ENCODE results near the gene OR2C1.

OR2C1 gene

DNA sequence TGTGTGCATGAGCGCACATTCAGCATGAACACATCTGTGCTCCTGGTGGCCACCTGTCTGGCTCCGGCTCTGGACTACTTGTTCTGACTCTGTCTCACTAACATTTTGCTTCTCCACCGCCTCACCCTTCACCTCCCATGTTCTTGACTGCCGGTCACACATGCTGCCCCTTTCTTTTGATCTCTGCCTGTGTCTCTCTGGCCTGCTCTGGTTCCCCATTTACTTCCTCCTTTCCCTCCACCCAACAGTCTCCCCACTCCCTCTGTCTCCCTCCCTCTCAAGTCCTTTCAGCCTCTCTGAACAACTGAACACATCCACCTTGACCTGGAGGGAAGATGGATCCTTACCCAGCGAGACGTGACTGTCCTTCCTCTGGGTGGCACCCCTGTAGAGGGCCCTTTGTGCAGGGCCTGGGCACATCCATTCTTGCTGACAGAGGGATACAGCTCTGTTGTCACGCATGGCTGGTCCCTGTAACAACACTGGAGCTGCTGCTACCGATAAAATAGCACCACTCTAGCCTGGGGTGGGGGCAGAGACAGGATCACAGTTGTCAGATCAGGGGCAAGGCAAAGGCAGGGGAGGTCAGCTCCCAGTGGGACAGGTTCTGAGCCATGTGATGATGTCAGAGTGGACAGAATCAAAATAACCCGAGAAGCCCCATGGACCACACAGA lies 34.1 kb downstream of the OR2C1 start:
- Histone ChIP-seq H3K9me2 (replicated peaks; ENCODE audit: insufficient read depth, low read length) (no peaks in the 10 kb centered on the region), H3K4me3 (ENCODE audit: low read length) (no peak overlapping the region), H3K36me3 (replicated peaks; ENCODE audit: insufficient read depth, low read length) (peaks cover 24% of the 10 kb centered on the region), H2AFZ (ENCODE audit: low read length) (no peak overlapping the region), H3K9ac (ENCODE audit: low read length) (no peak overlapping the region), H3K9me3 (replicated peaks; ENCODE audit: insufficient read depth, low read length) (no peaks in the 10 kb centered on the region; the same call in 1 of the 2 replicates), H3K4me1 (ENCODE audit: low read length) (no peaks in the 10 kb centered on the region), H3K79me2 (ENCODE audit: low read length) (peaks cover 7% of the 10 kb centered on the region; the same call in 1 of the 2 replicates), H3K27me3 (replicated peaks; ENCODE audit: insufficient read depth, low read length) (no peaks in the 10 kb centered on the region), H3K4me2 (ENCODE audit: low read depth, low read length) (no peak overlapping the region), H3F3A (ENCODE audit: insufficient read depth, low read length) (no peaks in the 10 kb centered on the region), H3K27ac (ENCODE audit: low read length) (no peak overlapping the region), H4K20me1 (ENCODE audit: insufficient read depth, low read length) (no peaks in the 10 kb centered on the region)
- no peak for DNase-seq
- TF ChIP-seq, protein P1, sequence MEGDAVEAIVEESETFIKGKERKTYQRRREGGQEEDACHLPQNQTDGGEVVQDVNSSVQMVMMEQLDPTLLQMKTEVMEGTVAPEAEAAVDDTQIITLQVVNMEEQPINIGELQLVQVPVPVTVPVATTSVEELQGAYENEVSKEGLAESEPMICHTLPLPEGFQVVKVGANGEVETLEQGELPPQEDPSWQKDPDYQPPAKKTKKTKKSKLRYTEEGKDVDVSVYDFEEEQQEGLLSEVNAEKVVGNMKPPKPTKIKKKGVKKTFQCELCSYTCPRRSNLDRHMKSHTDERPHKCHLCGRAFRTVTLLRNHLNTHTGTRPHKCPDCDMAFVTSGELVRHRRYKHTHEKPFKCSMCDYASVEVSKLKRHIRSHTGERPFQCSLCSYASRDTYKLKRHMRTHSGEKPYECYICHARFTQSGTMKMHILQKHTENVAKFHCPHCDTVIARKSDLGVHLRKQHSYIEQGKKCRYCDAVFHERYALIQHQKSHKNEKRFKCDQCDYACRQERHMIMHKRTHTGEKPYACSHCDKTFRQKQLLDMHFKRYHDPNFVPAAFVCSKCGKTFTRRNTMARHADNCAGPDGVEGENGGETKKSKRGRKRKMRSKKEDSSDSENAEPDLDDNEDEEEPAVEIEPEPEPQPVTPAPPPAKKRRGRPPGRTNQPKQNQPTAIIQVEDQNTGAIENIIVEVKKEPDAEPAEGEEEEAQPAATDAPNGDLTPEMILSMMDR (IDR thresholded peaks at IDR 0.05; ENCODE audit: low read length) = no peak
- TF ChIP-seq EZH2phosphoT487 (IDR thresholded peaks at IDR 0.05; ENCODE audit: low read length) (no peak), EZH2 (optimal IDR thresholded peaks at IDR 0.05; ENCODE audit: low read depth, low read length) (no peak)

DNA sequence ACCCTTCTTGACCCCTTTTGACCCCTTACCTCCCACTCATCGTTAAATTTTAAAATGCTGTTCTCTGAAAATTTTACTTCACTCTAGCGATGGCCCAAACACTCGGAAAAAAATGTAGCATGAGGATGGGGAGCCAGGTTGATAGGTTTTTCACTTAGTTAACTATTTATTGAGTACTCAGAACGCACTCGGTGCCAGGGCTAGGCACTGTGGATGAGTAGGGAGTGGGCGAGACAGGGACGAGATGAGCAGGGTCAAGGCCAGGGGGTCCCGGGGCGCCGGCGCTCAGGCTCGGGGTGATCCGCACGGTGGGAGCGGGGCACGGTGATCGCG lies 44.7 kb downstream of the OR2C1 start:
- no peaks in the 10 kb centered on the region for H3K9me2 ChIP-seq (replicated peaks; ENCODE audit: insufficient read depth, low read length)
- H3K4me1 ChIP-seq (ENCODE audit: low read length) = peaks cover 6% of the 10 kb centered on the region; the same call in 1 of the 2 replicates
- no peaks in the 10 kb centered on the region for H3K9me3 ChIP-seq (replicated peaks; ENCODE audit: insufficient read depth, low read length)
- H3F3A ChIP-seq (ENCODE audit: insufficient read depth, low read length) = peaks cover 8% of the 10 kb centered on the region; the same call in 1 of the 2 replicates
- peaks cover 28% of the 10 kb centered on the region for H3K79me2 ChIP-seq (ENCODE audit: low read length)
- peaks cover 14% of the 10 kb centered on the region for H3K36me3 ChIP-seq (replicated peaks; ENCODE audit: insufficient read depth, low read length)
- H3K4me2 ChIP-seq (ENCODE audit: low read depth, low read length) = peak overlapping the region; percentile 85
- peak overlapping the region; percentile 96 for H3K4me3 ChIP-seq (ENCODE audit: low read length)
- H3K9ac ChIP-seq (ENCODE audit: low read length) = peak overlapping the region; percentile 80
- peak; percentile 11 for DNase-seq
- peak overlapping the region; percentile 69 for H3K27ac ChIP-seq (ENCODE audit: low read length)
- TF ChIP-seq EZH2phosphoT487 (IDR thresholded peaks at IDR 0.05; ENCODE audit: low read length) = no peak
- TF ChIP-seq, protein P1 (IDR thresholded peaks at IDR 0.05; ENCODE audit: low read length) = no peak
- no peak for TF ChIP-seq EZH2 (optimal IDR thresholded peaks at IDR 0.05; ENCODE audit: low read depth, low read length)
- peak overlapping the region; percentile 95 for H2AFZ ChIP-seq (ENCODE audit: low read length)
- no peaks in the 10 kb centered on the region for H3K27me3 ChIP-seq (replicated peaks; ENCODE audit: insufficient read depth, low read length)
- no peaks in the 10 kb centered on the region for H4K20me1 ChIP-seq (ENCODE audit: insufficient read depth, low read length)

DNA sequence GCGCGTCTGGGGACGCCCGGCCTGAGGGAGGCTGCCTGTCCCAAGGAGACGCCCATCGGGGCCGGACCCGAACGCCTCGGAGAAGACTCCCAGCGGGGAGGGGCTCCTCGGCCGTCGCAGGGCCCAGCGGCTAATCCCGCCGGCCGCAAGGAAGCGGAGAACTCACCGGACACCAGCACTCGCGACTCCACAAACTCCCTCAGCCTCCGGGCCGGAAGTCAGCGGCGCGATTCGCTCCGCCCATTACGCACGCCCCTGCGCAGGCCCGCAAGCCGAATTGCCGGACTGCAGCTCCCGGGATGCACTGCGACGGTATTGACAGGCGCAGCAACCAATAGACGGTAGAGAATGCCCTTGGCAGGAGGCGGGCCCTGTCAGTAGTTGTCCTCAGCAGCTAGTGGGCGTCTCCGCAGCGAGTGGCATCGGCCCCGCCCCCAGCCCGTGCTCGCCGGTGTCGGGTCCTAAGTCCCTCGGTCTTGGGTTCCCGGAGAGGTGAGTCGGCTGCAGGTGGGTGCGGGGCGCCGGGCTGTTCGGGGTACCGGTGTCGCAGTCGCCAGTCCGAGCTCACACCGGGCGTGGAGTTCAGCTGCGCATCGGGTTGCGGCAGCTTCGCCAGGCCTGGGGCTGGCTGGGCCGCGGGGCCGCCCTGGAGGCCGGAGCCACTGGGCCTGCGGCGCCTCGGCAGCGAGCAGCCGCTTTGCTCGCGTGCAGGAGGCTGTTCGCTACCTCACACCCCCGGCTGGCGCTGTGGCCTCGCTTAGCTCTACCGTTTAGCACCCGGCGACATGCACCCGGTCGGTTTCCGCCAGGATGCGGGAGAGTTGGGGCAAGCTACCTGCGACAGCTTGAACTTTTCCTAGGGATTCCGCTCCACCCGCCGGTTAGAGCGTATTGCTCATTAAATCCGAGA lies 45.3 kb downstream of the OR2C1 start, which contains the start of the genes ZNF174 and ZSCAN32:
ZNF174 (plus strand) TSS at position 437 of the 910 bp plus-strand sequence. CDS start 790 bp downstream, outside the sequence.
ZSCAN32 (minus strand) TSS at position 226 of the 910 bp plus-strand sequence. CDS start 3,447 bp downstream, outside the sequence.
- Histone ChIP-seq H3K4me3 (ENCODE audit: low read length) (peak within 1 kb of the TSS; percentile 96), H3K9me2 (replicated peaks; ENCODE audit: insufficient read depth, low read length) (no peaks in the 10 kb centered on the region), H3K9ac (ENCODE audit: low read length) (peak within 1 kb of the TSS; percentile 80), H2AFZ (ENCODE audit: low read length) (peak within 1 kb of the TSS; percentile 95), H3K4me1 (ENCODE audit: low read length) (peaks cover 6% of the 10 kb centered on the region; the same call in 1 of the 2 replicates), H4K20me1 (ENCODE audit: insufficient read depth, low read length) (no peaks in the 10 kb centered on the region), H3K36me3 (replicated peaks; ENCODE audit: insufficient read depth, low read length) (peaks cover 19% of the 10 kb centered on the region), H3K27me3 (replicated peaks; ENCODE audit: insufficient read depth, low read length) (no peaks in the 10 kb centered on the region), H3K9me3 (replicated peaks; ENCODE audit: insufficient read depth, low read length) (no peaks in the 10 kb centered on the region), H3K79me2 (ENCODE audit: low read length) (peaks cover 28% of the 10 kb centered on the region), H3K4me2 (ENCODE audit: low read depth, low read length) (peak within 1 kb of the TSS; percentile 85), H3K27ac (ENCODE audit: low read length) (peak within 1 kb of the TSS; percentile 69), H3F3A (ENCODE audit: insufficient read depth, low read length) (peaks cover 8% of the 10 kb centered on the region; the same call in 1 of the 2 replicates)
- TF ChIP-seq EZH2phosphoT487 (IDR thresholded peaks at IDR 0.05; ENCODE audit: low read length) (no peak), EZH2 (optimal IDR thresholded peaks at IDR 0.05; ENCODE audit: low read depth, low read length) (no peak)
- TF ChIP-seq, protein P1 (IDR thresholded peaks at IDR 0.05; ENCODE audit: low read length) = no peak
- DNase-seq = peak; percentile 99

Data from MM.1S (cell line).